HG02759 (cell line): Measurements from ENCODE around the gene GPS1.

Experiments used
- ATAC-seq: cut with Tn5 transposase; IDR thresholded peaks from one replicate; pipeline ENCODE4 v1.9.1; 2021; ENCODE audit warnings: mild to moderate bottlenecking, moderate library complexity; ENCODE audit not compliant: unreplicated experiment

The GPS1 gene

GRCh38 chr17:82087961-82088837 lies 36.5 kb downstream of the GPS1 start:
- ATAC-seq: no peak

- ATAC-seq: no peak
These were observed 37.4 kb downstream of the GPS1 start for GRCh38 chr17:82088838-82089722.

- no peak for ATAC-seq
These were observed 38.2 kb downstream of the GPS1 start for GRCh38 chr17:82089723-82090548.

GRCh38 chr17:82090549-82091263 lies 39.0 kb downstream of the GPS1 start:
- no peak for ATAC-seq

GRCh38 chr17:82091264-82092066 lies 39.8 kb downstream of the GPS1 start:
- no peak for ATAC-seq

GRCh38 chr17:82092094-82092586 lies 40.4 kb downstream of the GPS1 start:
- no peak for ATAC-seq

- ATAC-seq: no peak
These were observed 40.9 kb downstream of the GPS1 start for GRCh38 chr17:82092628-82092994.

GRCh38 chr17:82092995-82093751 lies 41.5 kb downstream of the GPS1 start:
- no peak for ATAC-seq

GRCh38 chr17:82094931-82095776 lies 43.5 kb downstream of the GPS1 start:
- no peak for ATAC-seq

GRCh38 chr17:82095777-82096708 lies 44.3 kb downstream of the GPS1 start:
- no peak for ATAC-seq

GRCh38 chr17:82096709-82097183 lies 45.0 kb downstream of the GPS1 start:
- no peak for ATAC-seq

GRCh38 chr17:82097184-82097918 lies 45.7 kb downstream of the GPS1 start:
- ATAC-seq: no peak

GRCh38 chr17:82097919-82098168 lies 46.1 kb downstream of the GPS1 start:
- ATAC-seq: no peak

- ATAC-seq: peak; percentile 69
These were observed 46.7 kb downstream of the GPS1 start, which contains the start of gene FASN for GRCh38 chr17:82098169-82098938. TSS of gene FASN (minus strand) at chr17:82098236. CDS start at chr17:82096445, 1,791 bp downstream.
